Activated T-helper 1 cell treated with anti-CD3 and anti-CD28 coated beads, Interleukin-12 subunit alpha, Interleukin-12 subunit beta, Interleukin-2, Interleukin-4 antibody, amounts not matched to agents 30 ng/mL and 10 ng/mL and 1 ng/mL, durations not matched to agents 14 hours and 24 hours and 36 hours (primary cell): Measurements from ENCODE around the gene TNN. TPM values are rescaled to one million over a fixed set of nuclear protein-coding genes. Genes with fewer than 3 reads are reported as not detected.

Experiments
- DNase-seq: peaks from one replicate; pipeline ENCODE4 v3.0.0; 2021; ENCODE audit warnings: low spot score
- H3K27ac Mint-ChIP-seq: one replicate; pipeline ENCODE4 v1.8.0; 2021; ENCODE audit warnings: mild to moderate bottlenecking, mixed read lengths
- H3K27me3 Mint-ChIP-seq: one replicate; pipeline ENCODE4 v1.8.0; 2022; ENCODE audit warnings: mild to moderate bottlenecking, moderate library complexity, mixed read lengths; ENCODE audit not compliant: insufficient read depth
- H3K36me3 Mint-ChIP-seq: one replicate; pipeline ENCODE4 v1.8.0; 2021; ENCODE audit warnings: low read depth, mixed read lengths
- H3K4me1 Mint-ChIP-seq: one replicate; pipeline ENCODE4 v1.8.0; 2021; ENCODE audit warnings: low read depth, mixed read lengths
- H3K4me3 Mint-ChIP-seq: one replicate; pipeline ENCODE4 v1.8.0; 2021; ENCODE audit warnings: mild to moderate bottlenecking, moderate library complexity, mixed read lengths
- H3K9me3 Mint-ChIP-seq: one replicate; pipeline ENCODE4 v1.8.0; 2021; ENCODE audit warnings: mixed read lengths
- intact Hi-C: fragments of 100-400 bp; cut with micrococcal nuclease; formaldehyde crosslinking; loops from one replicate; pipeline ENCODE4 v1.15.1; 2024
- total RNA-seq: library from RNA; stranded (reverse); gene quantifications from 2 replicates; pipeline ENCODE4 v1.2.3, GENCODE V29; 2022

The TNN gene
- total RNA-seq, 1 donor from 2014 or later, result not detected

DNA sequence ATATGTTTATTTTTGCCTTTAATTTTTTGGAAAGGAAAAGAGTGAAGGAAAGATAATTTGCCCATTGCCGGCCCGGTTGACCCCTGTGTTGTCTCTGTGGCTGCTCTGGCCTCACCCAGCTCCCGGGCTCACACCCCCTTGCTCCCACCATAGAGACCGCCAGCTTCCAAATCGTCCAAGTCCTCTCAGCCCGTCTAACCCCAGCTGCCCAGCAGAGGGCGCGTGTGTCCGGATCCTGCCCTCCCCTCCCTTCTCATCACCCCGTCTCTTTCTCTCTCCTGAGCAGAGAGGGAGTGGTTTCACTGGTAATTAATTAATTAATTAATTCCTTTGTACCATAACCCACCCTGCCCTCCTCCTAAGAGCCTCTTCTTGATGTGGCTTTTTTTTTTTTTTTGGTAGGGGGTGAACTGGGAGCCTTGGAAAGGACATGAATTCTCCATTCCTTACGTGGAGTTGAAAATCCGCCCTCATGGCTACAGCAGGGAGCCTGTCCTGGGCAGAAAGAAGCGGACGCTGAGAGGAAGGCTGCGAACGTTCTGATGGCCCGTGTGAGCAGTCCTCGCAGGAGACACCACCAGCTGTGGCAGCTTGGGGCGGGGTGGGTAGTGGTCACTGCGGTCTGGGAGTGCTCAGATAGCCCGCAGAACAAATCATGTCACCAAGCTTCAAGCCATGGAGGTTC is 79.0 kb downstream of the TNN start:
- H3K4me1 Mint-ChIP-seq, result no peaks in the 10 kb centered on the region
- intact Hi-C loops, result loop anchor here (1.0 kb wide), 1 partner anchor 117 kb away; no protein-coding TSS in a partner anchor

DNA sequence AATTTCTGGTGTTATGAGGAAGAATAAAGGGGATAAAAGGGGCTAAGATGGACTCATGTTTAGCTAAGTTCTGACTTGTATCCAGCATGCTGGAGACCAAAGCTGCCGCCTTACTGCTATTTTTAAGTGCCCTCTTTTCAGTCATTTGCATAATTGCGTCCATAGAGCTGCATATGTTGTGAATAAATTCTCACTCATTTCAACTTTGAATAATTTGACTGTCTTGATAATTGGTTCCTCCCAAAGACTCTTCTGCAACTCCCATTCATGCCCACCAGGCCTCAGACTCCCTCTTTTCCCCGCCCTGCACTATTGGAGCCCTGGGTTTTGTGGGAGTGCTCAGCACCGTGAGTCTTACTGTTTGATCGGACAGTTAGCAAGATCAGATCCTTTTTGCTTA is 79.9 kb downstream of the TNN start:
- peaks cover 25% of the 10 kb centered on the region for H3K27me3 Mint-ChIP-seq
- no peaks in the 10 kb centered on the region for H3K9me3 Mint-ChIP-seq
- no peak overlapping the region for H3K4me3 Mint-ChIP-seq
- intact Hi-C loops, result no loop called here
- no peak for DNase-seq
- H3K36me3 Mint-ChIP-seq, result no peaks in the 10 kb centered on the region
- no peak overlapping the region for H3K27ac Mint-ChIP-seq
- H3K4me1 Mint-ChIP-seq, result no peaks in the 10 kb centered on the region

More for the DNA sequence above, 79.0 kb downstream of the TNN start:
- H3K36me3 Mint-ChIP-seq, result no peaks in the 10 kb centered on the region
- peak; percentile 38 for DNase-seq
- no peak overlapping the region for H3K27ac Mint-ChIP-seq
- H3K4me3 Mint-ChIP-seq, result no peak overlapping the region
- H3K27me3 Mint-ChIP-seq, result peaks cover 21% of the 10 kb centered on the region
- no peaks in the 10 kb centered on the region for H3K9me3 Mint-ChIP-seq

DNA sequence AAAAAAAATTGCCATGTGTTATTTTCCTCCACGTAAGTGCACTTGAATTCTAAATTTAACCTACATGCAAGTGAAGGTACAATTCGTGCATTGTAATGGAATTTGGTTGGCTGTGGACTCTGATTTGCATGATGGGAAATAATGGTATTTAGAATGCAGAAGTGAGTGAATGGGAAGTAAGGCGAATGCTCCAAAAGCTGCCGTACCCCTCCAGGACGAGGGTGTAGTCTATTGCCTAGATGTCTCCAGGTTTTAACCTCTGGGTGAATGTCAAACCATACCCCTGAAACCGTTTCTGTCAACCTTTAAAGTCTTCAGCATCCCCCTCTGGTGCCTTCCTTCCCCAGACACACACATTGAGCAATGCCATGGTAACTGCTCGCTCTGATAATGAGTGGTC is 80.4 kb downstream of the TNN start:
- intact Hi-C loops, result no loop called here
- Mint-ChIP-seq H3K9me3 (no peaks in the 10 kb centered on the region), H3K36me3 (no peaks in the 10 kb centered on the region), H3K4me3 (no peak overlapping the region), H3K27me3 (peaks cover 27% of the 10 kb centered on the region), H3K4me1 (no peaks in the 10 kb centered on the region), H3K27ac (no peak overlapping the region)
- DNase-seq, result no peak

DNA sequence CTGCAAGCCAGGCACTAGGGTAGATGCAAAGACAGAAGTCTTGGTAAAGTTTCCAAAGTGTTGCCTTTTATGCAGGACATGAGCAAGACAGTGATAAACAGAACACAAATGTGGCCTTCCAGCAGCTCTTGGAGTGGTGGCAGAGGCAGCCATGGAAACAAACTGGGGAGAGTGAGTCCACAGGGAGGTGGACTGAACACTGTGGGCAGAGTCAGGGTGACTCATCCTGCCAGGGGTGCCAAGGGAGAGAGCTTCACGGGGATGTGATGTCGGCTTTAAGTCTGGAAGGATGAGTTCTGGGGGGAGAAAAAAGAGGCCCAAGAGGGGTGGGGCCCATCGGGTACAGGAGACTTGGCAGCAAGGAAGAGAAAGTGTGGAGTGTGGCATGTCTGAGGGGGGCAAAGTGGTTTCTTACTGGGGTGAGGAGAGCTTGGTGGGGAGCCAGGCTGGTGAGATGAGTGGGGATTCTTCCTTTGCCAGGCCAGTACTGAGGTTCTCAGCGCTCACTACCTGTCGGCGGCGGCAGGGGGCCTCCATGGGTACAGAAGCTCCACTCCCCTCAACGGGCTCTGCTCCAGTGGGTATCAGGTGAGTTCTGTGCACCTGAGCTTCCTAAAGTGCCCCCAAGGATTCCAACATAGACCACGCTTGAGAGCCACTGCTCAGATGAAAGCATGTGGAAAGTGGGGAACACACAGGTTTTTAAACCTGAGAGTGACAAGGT is 83.1 kb downstream of the TNN start:
- H3K27ac Mint-ChIP-seq, result no peak overlapping the region
- intact Hi-C loops, result no loop called here

DNA sequence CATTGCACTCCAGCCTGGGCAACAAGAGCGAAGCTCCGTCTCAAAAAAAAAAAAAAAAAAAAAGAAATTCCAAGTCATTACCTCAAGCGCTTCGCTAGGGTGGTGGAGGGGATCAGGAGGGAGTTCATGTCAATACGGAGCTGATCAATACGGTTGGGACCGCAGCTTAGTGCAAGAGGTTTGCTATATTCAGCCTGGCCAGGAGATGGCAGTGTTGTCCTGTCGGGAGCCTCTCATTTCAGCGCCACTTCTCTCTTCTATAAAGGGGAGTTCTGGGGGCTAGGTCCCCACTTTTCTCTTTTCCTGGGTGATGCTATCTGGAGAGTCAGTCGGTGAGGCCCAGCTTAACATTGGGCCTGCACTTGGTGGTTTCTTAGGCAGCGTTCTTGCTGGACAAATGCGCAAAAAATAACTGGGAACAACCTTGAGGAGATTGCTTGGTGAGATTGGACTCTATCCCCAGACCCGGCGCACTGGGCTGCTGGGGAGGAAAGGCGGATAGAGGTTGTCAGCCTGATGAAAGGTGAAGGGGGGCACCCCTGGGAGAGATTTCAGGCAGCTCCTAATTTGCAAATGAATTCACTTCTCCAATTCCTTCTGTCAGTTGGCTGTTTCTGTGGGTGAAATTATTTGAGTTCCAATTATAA is 84.5 kb downstream of the TNN start:
- H3K4me1 Mint-ChIP-seq, result peaks cover 17% of the 10 kb centered on the region
- H3K4me3 Mint-ChIP-seq, result no peak overlapping the region
- DNase-seq, result peak; percentile 51
- peaks cover 34% of the 10 kb centered on the region for H3K27me3 Mint-ChIP-seq
- no peaks in the 10 kb centered on the region for H3K9me3 Mint-ChIP-seq
- peaks cover 4% of the 10 kb centered on the region for H3K36me3 Mint-ChIP-seq
- H3K27ac Mint-ChIP-seq, result no peak overlapping the region
- intact Hi-C loops, result loop anchor here (1.0 kb wide), 4 partner anchors 167 to 921 kb away; no protein-coding TSS in a partner anchor

More for the DNA sequence above, 83.1 kb downstream of the TNN start:
- no peak for DNase-seq
- Mint-ChIP-seq H3K9me3 (no peaks in the 10 kb centered on the region), H3K4me1 (peaks cover 14% of the 10 kb centered on the region), H3K27me3 (peaks cover 34% of the 10 kb centered on the region), H3K4me3 (no peak overlapping the region), H3K36me3 (no peaks in the 10 kb centered on the region)

DNA sequence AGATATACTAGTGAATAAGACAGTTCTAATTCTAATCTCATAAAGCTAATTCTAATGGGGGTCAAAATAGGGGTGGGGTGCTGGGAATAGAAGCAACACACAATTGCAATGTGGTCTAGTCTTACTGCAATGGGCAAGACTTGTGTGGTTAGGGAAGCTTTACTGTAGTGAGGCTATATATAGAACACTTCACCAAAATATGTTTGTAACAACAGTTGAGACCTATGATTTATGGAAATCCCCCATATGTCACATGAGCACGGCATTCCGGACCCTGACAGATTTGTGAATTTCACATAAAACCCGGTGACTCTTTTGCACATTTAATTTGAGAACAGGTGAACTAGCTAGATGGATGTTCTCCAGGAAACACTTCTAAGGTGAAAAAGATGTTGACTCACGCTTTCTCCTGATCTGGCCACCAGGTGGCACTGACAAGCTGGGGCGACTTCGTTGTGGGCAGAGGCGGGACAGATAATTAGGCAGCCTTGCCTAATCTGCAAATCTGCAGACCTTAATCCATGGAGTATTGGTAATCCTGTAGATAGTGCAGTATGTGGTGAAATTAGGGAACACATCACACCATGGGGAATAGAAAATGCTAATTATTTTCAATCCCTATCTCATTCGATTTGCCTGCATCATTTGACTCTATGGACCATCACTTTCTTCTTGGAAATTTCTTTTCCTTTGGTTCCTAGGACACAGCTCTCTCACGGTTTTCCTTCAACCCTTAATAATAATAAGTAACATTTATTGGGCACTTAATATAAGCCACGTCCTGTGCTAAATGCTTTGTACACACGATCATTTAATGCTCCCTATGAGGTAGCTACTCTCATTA is 87.2 kb downstream of the TNN start:
- no peak overlapping the region for H3K27ac Mint-ChIP-seq
- H3K4me3 Mint-ChIP-seq, result no peak overlapping the region
- peaks cover 29% of the 10 kb centered on the region for H3K27me3 Mint-ChIP-seq
- peaks cover 33% of the 10 kb centered on the region for H3K4me1 Mint-ChIP-seq
- peak; percentile 57 for DNase-seq
- intact Hi-C loops, result loop anchor here (1.0 to 2.0 kb wide), 3 partner anchors 36 to 126 kb away; no protein-coding TSS in a partner anchor
- no peaks in the 10 kb centered on the region for H3K9me3 Mint-ChIP-seq
- H3K36me3 Mint-ChIP-seq, result peaks cover 18% of the 10 kb centered on the region

DNA sequence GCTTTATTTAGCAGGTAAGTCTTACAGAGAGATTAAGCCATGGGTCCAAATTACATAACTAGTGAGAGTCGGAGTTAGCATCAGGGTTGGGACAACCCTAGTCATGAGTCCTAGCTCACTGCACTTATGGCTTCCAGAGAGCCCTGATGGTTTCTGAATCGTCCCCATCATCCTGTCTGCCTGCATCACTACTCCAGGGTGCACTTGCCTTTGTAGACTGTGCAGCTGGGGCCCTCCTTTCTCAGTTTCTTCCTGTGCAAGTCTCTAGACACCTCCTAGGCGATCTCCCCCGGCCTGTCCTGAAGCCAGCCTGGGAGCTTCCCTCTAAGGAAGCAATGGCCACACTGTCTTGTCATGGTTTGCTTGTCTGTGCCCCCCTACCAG is 87.8 kb downstream of the TNN start:
- no peak overlapping the region for H3K4me3 Mint-ChIP-seq
- peaks cover 39% of the 10 kb centered on the region for H3K4me1 Mint-ChIP-seq
- DNase-seq, result no peak
- peaks cover 27% of the 10 kb centered on the region for H3K27me3 Mint-ChIP-seq
- H3K27ac Mint-ChIP-seq, result peak overlapping the region; percentile 19
- no peaks in the 10 kb centered on the region for H3K9me3 Mint-ChIP-seq
- H3K36me3 Mint-ChIP-seq, result peaks cover 24% of the 10 kb centered on the region
- intact Hi-C loops, result loop anchor here (1.0 to 2.0 kb wide), 3 partner anchors 36 to 127 kb away; no protein-coding TSS in a partner anchor

DNA sequence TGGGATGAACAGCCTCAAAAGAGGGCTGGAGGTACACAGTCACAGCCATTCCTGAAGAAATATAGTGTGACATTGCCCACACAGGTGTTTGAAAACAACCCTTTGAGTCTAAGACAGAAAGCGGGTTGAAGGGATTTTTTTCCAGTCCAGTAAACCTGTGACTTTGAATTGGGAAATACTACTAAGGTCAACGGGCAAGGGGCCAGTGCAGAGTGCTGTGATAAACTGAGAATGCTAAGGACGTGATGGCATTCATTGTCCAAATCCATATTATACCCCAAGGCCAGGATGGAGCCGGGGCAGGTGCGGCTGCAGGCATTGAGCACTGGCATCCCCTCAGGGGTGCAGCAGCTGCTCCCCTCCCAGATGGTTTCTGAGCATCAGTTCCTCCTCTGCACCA is 88.3 kb downstream of the TNN start:
- no peak for DNase-seq
- Mint-ChIP-seq H3K9me3 (no peaks in the 10 kb centered on the region), H3K36me3 (peaks cover 29% of the 10 kb centered on the region), H3K27me3 (peaks cover 23% of the 10 kb centered on the region), H3K27ac (no peak overlapping the region), H3K4me1 (peaks cover 44% of the 10 kb centered on the region), H3K4me3 (no peak overlapping the region)
- intact Hi-C loops, result loop anchor here (1.0 to 2.0 kb wide), 3 partner anchors 35 to 127 kb away; no protein-coding TSS in a partner anchor

DNA sequence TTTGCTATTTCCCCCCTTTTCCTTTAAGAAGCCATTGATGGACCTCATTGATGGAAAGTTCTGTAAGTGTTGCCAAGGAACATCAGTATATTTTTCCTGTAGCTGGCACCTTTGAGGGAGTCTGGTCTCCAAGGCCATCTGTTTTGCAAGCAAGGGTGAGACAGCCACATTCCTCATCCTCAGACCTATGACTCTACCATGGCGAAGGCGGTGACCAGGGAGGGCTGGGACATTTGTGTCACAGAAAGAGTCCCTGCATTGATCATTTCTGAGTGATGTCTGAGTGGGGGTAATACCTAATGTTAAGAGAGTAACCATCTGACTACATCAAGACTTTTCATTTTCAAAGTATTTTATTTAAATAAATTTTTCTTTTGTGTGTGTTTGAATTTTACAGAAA is 89.6 kb downstream of the TNN start:
- peaks cover 18% of the 10 kb centered on the region for H3K27me3 Mint-ChIP-seq
- intact Hi-C loops, result no loop called here

DNA sequence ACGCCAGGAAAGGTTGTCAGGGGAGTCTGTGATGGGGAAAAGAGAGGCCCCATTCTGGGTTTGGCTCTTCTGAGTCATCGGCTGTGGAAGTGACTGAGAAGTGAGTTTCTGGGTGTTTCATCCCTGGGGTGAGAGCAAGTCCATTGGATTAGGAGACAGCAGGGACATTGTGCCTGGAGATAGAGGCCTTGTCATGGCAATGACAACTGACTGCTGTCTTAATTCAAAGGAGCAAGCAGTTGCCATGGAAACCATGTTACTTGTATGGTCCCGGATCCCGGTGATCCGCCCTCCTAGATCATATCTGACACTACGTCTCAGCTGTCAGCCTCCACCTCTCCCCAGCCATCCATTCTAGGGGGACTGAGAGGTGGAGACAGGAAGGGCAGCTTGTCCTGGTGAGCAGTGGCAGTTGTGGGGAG is 90.5 kb downstream of the TNN start:
- Mint-ChIP-seq H3K36me3 (peaks cover 37% of the 10 kb centered on the region), H3K27me3 (peaks cover 11% of the 10 kb centered on the region), H3K27ac (peak overlapping the region; percentile 29), H3K4me1 (peaks cover 54% of the 10 kb centered on the region), H3K4me3 (no peak overlapping the region), H3K9me3 (no peaks in the 10 kb centered on the region)
- no peak for DNase-seq
- intact Hi-C loops, result no loop called here

More for the DNA sequence above, 89.6 kb downstream of the TNN start:
- no peak overlapping the region for H3K4me3 Mint-ChIP-seq
- H3K27ac Mint-ChIP-seq, result no peak overlapping the region
- H3K4me1 Mint-ChIP-seq, result peaks cover 54% of the 10 kb centered on the region
- peaks cover 37% of the 10 kb centered on the region for H3K36me3 Mint-ChIP-seq
- DNase-seq, result no peak
- H3K9me3 Mint-ChIP-seq, result no peaks in the 10 kb centered on the region

DNA sequence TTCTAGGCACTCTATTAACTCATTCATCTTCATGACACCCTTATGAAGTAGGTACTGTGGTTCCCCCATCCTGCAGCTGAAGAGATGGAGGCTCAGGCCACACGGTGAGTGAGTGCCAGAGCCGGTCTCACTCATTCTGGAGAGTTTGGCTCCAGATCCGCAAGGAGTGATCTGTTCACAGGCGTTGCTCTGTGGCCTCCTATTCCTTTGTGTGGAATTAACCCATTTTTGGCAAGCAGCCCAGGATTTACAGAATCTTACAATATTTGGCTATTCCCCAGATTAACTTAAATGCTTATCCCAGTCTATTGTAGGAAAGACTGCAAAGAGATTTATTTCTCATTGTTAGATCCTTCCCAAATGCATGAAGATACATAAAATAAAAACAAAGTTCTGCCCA is 95.3 kb downstream of the TNN start:
- Mint-ChIP-seq H3K9me3 (no peaks in the 10 kb centered on the region), H3K36me3 (peaks cover 49% of the 10 kb centered on the region), H3K4me3 (no peak overlapping the region), H3K27ac (no peak overlapping the region), H3K27me3 (no peaks in the 10 kb centered on the region), H3K4me1 (peaks cover 34% of the 10 kb centered on the region)
- intact Hi-C loops, result no loop called here
- no peak for DNase-seq

DNA sequence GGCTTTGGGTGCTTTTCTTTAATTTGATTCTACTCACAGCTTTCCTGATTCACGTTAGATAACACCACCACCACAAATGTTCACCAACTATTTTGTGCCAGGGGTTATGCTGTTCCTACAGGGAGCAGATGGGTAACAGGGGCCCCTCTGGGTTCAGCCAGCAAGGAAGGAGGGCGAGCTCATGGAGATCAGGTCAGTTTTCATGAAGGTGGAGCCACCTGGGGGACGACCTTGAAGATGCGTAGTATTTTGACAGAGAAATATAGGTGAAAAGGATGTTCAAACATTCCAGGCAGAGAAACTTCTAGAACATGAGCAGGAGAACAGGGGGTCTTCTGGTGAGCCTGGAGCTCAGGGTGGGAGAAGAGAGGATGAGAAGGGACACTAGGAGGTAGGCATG is 96.1 kb downstream of the TNN start:
- Mint-ChIP-seq H3K4me1 (peaks cover 35% of the 10 kb centered on the region), H3K27me3 (no peaks in the 10 kb centered on the region), H3K9me3 (no peaks in the 10 kb centered on the region), H3K4me3 (no peak overlapping the region), H3K27ac (no peak overlapping the region), H3K36me3 (peaks cover 54% of the 10 kb centered on the region)
- intact Hi-C loops, result no loop called here
- no peak for DNase-seq
